ENCODE measurements around the gene OR2J2. TPM values are rescaled to one million over a fixed set of nuclear protein-coding genes. Genes with fewer than 3 reads are reported as not detected.
"Not testable (repeated sequence)": the region's sequence is repeated elsewhere in the genome, so short reads cannot be mapped to it uniquely, and the experiment has no call there.

The OR2J2 gene
- not detected in 2 replicates for total RNA-seq

GRCh38 chr6:29170607-29171006 lies at the start of gene OR2J2:
OR2J2 (plus strand) TSS chr6:29170907; CDS start chr6:29173636, 2,729 bp downstream.
- intact Hi-C loops (cut with micrococcal nuclease), result not testable (repeated sequence)

GRCh38 chr6:29129326-29130012 lies 41.2 kb upstream of the OR2J2 start:
- intact Hi-C loops (cut with micrococcal nuclease), result no loop called here

- intact Hi-C loops (cut with micrococcal nuclease), result no loop called here
Measured at GRCh38 chr6:29130644-29131043, 40.1 kb upstream of the OR2J2 start.

- intact Hi-C loops (cut with micrococcal nuclease), result no loop called here
Measured at GRCh38 chr6:29131691-29132090, 39.0 kb upstream of the OR2J2 start.

- intact Hi-C loops (cut with micrococcal nuclease), result no loop called here
Measured at GRCh38 chr6:29137724-29138123, 33.0 kb upstream of the OR2J2 start.

- intact Hi-C loops (cut with micrococcal nuclease), result no loop called here
Measured at GRCh38 chr6:29141606-29142005, 29.1 kb upstream of the OR2J2 start.

- intact Hi-C loops (cut with micrococcal nuclease), result no loop called here
Measured at GRCh38 chr6:29142309-29142708, 28.4 kb upstream of the OR2J2 start.

- intact Hi-C loops (cut with micrococcal nuclease), result no loop called here
Measured at GRCh38 chr6:29146179-29146578, 24.5 kb upstream of the OR2J2 start.

GRCh38 chr6:29147074-29147473 lies 23.6 kb upstream of the OR2J2 start:
- intact Hi-C loops (cut with micrococcal nuclease), result no loop called here

- intact Hi-C loops (cut with micrococcal nuclease), result not testable (repeated sequence)
Measured at GRCh38 chr6:29149444-29149843, 21.3 kb upstream of the OR2J2 start.

GRCh38 chr6:29153083-29153482 lies 17.6 kb upstream of the OR2J2 start:
- intact Hi-C loops (cut with micrococcal nuclease), result no loop called here

GRCh38 chr6:29155182-29155581 lies 15.5 kb upstream of the OR2J2 start:
- intact Hi-C loops (cut with micrococcal nuclease), result not testable (repeated sequence)

- intact Hi-C loops (cut with micrococcal nuclease), result not testable (repeated sequence)
Measured at GRCh38 chr6:29159922-29160321, 10.8 kb upstream of the OR2J2 start.

- intact Hi-C loops (cut with micrococcal nuclease), result not testable (repeated sequence)
Measured at GRCh38 chr6:29165571-29165970, 5.1 kb upstream of the OR2J2 start.

GRCh38 chr6:29171736-29172135 lies 1.0 kb downstream of the OR2J2 start:
- intact Hi-C loops (cut with micrococcal nuclease), result no loop called here

- intact Hi-C loops (cut with micrococcal nuclease), result no loop called here
Measured at GRCh38 chr6:29183594-29183993, 12.9 kb downstream of the OR2J2 start.

- intact Hi-C loops (cut with micrococcal nuclease), result not testable (repeated sequence)
Measured at GRCh38 chr6:29188659-29189058, 18.0 kb downstream of the OR2J2 start.

GRCh38 chr6:29200767-29201662 lies 30.3 kb downstream of the OR2J2 start:
- intact Hi-C loops (cut with micrococcal nuclease), result no loop called here

- intact Hi-C loops (cut with micrococcal nuclease), result no loop called here
Measured at GRCh38 chr6:29201966-29202365, 31.3 kb downstream of the OR2J2 start.

GRCh38 chr6:29211488-29211887 lies 40.8 kb downstream of the OR2J2 start:
- intact Hi-C loops (cut with micrococcal nuclease), result no loop called here

GRCh38 chr6:29216528-29216927 lies 45.8 kb downstream of the OR2J2 start:
- intact Hi-C loops (cut with micrococcal nuclease), result no loop called here

GRCh38 chr6:29217242-29217641 lies 46.5 kb downstream of the OR2J2 start:
- intact Hi-C loops (cut with micrococcal nuclease), result not testable (repeated sequence)

All from T-helper 1 cell treated with Interleukin-12 subunit alpha and Interleukin-12 subunit beta and Interleukin-4 antibody, amounts not matched to agents 30 ng/mL and 1 ng/mL, for 36 hours (primary cell).